Pons (tissue), 1 donor: ENCODE measurements around the gene ZNF536.
"Not testable (repeated sequence)": the region's sequence is repeated elsewhere in the genome, so short reads cannot be mapped to it uniquely, and the experiment has no call there.

ENCODE experiments used
- DNase-seq: peaks from one replicate; pipeline ENCODE4 v3.0.0-alpha.2; 2016; ENCODE audit warnings: low spot score

The ZNF536 gene

GRCh38 chr19:30446850-30447552 is 74.8 kb downstream of the ZNF536 start:
- DNase-seq = no peak

- DNase-seq = no peak
Measured at GRCh38 chr19:30447553-30447870, 75.3 kb downstream of the ZNF536 start.

GRCh38 chr19:30448386-30449077 is 76.3 kb downstream of the ZNF536 start:
- peak; percentile 40 for DNase-seq

GRCh38 chr19:30449078-30449590 is 77.0 kb downstream of the ZNF536 start:
- peak; percentile 19 for DNase-seq

GRCh38 chr19:30449673-30450072 is 77.5 kb downstream of the ZNF536 start:
- peak; percentile 9 for DNase-seq

- DNase-seq = peak; percentile 89
Measured at GRCh38 chr19:30450100-30450499, 77.9 kb downstream of the ZNF536 start.

- no peak for DNase-seq
Measured at GRCh38 chr19:30450835-30451321, 78.7 kb downstream of the ZNF536 start.

- no peak for DNase-seq
Measured at GRCh38 chr19:30452931-30453330, 80.7 kb downstream of the ZNF536 start.

GRCh38 chr19:30453743-30454142 is 81.6 kb downstream of the ZNF536 start:
- DNase-seq = no peak

- DNase-seq = no peak
Measured at GRCh38 chr19:30455881-30456280, 83.7 kb downstream of the ZNF536 start.

GRCh38 chr19:30457484-30457883 is 85.3 kb downstream of the ZNF536 start:
- DNase-seq = no peak

GRCh38 chr19:30459859-30460258 is 87.7 kb downstream of the ZNF536 start:
- no peak for DNase-seq

- DNase-seq = no peak
Measured at GRCh38 chr19:30464162-30464561, 92.0 kb downstream of the ZNF536 start.

GRCh38 chr19:30466598-30466997 is 94.4 kb downstream of the ZNF536 start:
- DNase-seq = not testable (repeated sequence)

- DNase-seq = no peak
Measured at GRCh38 chr19:30467239-30467638, 95.1 kb downstream of the ZNF536 start.

GRCh38 chr19:30469774-30470173 is 97.6 kb downstream of the ZNF536 start:
- no peak for DNase-seq

GRCh38 chr19:30471441-30471840 is 99.3 kb downstream of the ZNF536 start:
- no peak for DNase-seq

GRCh38 chr19:30473334-30473867 is 101.2 kb downstream of the ZNF536 start:
- DNase-seq = no peak

GRCh38 chr19:30476997-30477396 is 104.8 kb downstream of the ZNF536 start:
- no peak for DNase-seq

- DNase-seq = no peak
Measured at GRCh38 chr19:30479231-30479630, 107.0 kb downstream of the ZNF536 start.

- DNase-seq = no peak
Measured at GRCh38 chr19:30480097-30480496, 107.9 kb downstream of the ZNF536 start.

- DNase-seq = no peak
Measured at GRCh38 chr19:30481063-30481462, 108.9 kb downstream of the ZNF536 start.

GRCh38 chr19:30481823-30482222 is 109.6 kb downstream of the ZNF536 start:
- DNase-seq = no peak
